SW480 (cell line): Measurements from ENCODE around the gene NAIP.
"Not testable (repeated sequence)": the region's sequence is repeated elsewhere in the genome, so short reads cannot be mapped to it uniquely, and the experiment has no call there.

Experiments used
- DNase-seq: peaks from one replicate; pipeline ENCODE4 v3.0.0-alpha.2; 2016; ENCODE audit warnings: low spot score

NAIP gene

DNA sequence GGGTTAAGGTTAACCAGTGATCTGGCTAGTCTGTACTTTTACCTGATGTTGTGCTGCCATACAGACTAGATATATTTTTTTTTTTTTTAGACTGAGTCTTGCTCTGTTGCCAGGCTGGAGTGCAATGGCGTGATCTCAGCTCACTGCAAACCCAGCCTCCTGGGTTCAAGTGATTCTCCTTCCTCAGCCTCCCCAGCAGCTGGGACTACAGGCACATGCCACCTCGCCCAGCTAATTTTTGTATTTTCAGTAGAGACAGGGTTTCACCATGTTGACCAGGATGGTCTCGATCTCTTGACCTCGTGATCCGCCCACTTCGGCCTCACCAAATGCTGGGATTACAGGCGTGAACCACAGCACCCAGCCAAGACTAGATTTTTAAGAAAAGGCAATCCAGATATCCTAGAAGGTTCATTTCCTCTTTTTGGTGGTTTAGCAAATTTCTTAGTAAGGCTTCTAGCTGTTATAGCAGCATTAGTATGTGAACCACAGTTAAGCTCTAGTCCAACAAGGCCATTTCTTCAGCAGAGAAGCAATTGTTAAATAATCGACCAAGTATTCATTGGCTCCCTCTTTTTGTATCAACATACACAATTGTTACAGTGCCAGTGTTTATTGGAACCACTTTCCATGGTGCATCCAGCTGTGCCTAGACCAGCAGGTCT is at the start of gene NAIP:
Gene NAIP, minus strand, starts transcription at position 51 of the 665 bp plus-strand sequence. CDS start 12,424 bp downstream, outside the sequence.
- DNase-seq, result not testable (repeated sequence)

DNA sequence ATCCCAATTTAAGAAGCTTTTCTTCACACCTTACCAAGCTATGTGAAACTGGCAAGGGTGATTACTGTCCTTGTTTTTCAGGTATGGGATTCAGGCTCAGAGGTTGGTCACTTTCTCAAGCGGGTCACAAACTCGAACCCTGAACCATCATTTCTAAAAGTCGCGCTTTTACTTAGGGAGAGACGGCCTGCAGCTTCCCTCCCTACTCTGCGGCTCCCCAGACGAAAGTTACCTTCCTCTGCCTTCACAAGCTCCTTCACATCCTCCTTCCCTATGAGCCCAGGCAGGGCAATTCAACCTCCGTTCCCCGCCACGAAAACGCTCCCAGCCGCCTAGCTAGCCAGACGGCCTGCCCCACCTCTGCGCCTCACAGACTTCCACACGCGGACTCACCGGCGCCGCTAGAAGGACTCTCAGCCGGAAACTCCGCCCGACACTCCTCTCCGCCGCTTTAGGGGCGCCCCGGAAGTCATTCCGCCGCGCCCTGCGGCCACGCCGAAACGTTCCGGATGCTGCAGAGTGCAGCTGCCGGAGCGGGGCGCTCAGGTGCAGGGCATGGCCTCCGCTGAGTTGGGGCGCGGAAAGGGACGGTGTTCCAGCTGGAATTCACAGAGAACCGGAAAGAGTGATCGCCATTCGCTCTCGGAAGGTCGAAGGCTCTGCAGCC is 42.3 kb upstream of the NAIP start, which contains the start of gene GTF2H2:
Gene GTF2H2, minus strand, starts transcription at position 415 of the 667 bp plus-strand sequence. CDS start 4,913 bp downstream, outside the sequence.
- DNase-seq, result not testable (repeated sequence)

DNA sequence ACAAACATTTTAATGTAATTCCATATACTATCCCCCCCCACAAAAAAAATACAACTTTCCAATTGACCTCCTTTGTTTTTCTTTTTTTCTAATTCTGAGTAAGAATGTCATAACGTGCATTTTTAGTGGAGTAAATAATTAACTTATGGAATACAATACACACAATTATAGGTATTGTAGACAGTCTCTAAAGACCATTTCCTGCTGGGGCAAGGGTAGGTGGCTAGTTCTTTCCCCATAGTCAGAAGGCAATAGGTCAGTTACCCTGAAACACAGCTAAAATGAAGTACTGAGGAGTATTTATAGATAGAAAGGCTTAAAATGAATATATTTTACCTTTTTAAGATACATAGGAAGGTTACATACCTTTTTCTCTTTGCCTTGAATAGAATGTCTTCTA is 36.2 kb upstream of the NAIP start:
- DNase-seq, result not testable (repeated sequence)

- DNase-seq, result not testable (repeated sequence)
Observed at GRCh38 chr5:71059426-71059825, 34.3 kb upstream of the NAIP start.

- not testable (repeated sequence) for DNase-seq
Observed at GRCh38 chr5:71044808-71045207, 19.7 kb upstream of the NAIP start.

DNA sequence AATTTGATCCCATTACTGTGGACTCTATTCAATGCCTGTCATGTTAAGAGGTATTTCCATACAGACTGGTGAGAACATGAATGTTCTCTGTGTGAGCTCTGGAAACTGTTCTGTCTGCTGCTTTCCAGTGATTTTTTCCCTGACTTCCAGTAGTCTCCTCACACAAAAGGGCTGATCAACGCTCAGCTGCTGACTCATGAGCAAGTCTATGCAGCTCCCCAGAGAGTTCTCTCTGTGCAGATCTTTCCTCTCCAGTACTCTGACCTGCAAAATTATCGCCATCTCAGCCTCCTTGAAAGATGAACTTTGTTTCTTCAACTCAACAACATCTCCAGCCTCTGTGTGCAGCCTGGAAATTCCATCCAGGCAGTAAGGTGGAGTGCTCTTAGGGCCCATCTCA is 19.0 kb upstream of the NAIP start:
- not testable (repeated sequence) for DNase-seq

GRCh38 chr5:71031046-71031776 is 6.1 kb upstream of the NAIP start:
- DNase-seq, result not testable (repeated sequence)

DNA sequence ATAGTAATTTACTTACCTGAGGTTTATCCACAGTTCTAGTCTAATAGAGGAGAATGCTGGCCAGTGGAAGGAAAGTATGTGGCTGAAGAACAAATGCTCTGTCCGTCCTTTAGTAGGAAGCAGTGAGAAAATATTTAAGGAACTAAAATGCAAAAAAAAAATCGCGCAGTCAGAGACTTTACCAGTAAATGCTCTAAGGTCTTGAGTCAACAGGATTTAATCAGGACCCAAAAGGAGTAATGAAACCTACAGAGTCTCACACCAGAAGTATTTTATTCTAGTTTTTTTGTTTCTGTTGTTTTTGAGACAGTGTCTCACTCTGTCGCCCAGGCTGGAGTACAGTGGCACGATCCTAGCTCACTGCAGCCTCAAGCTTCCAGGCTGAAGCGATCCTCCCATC is 4.5 kb downstream of the NAIP start:
- not testable (repeated sequence) for DNase-seq

DNA sequence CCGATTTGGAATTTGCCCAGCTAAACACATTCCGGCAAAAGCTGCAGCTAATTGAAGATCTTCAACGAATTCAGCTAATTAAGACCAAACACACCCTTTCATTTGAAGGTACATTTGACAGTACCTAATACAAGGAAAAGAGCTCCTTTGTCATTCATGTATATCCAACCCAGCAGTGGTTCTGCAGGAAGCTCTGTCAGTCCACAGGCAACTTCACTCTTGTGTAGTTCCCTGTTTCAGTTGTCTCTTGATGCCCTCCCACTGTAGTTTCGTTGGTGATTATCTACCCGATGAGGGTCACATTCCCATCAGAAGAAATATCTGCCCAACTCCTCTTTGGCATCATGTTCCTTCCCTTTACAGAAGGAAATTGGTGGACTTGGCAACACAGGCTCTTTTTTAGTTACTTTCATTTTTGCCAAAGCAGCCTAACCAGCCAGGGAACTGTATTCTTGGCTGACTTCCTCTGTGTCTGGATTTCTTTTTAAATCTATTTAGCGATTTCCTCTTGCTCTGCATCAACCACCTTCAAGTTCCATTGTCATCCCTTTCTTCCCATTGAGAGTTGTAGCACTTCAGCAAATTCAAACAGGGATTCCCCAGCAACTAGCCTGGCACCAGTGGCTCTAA is 6.6 kb downstream of the NAIP start:
- DNase-seq, result not testable (repeated sequence)

- DNase-seq, result no peak
Observed at GRCh38 chr5:71014176-71014575, 11.0 kb downstream of the NAIP start.

GRCh38 chr5:71013575-71013974 is 11.6 kb downstream of the NAIP start:
- DNase-seq, result no peak

GRCh38 chr5:71011194-71011792 is 13.8 kb downstream of the NAIP start:
- DNase-seq, result no peak

GRCh38 chr5:71006983-71007382 is 18.2 kb downstream of the NAIP start:
- DNase-seq, result not testable (repeated sequence)

- DNase-seq, result not testable (repeated sequence)
Observed at GRCh38 chr5:70984882-70985281, 40.3 kb downstream of the NAIP start.

DNA sequence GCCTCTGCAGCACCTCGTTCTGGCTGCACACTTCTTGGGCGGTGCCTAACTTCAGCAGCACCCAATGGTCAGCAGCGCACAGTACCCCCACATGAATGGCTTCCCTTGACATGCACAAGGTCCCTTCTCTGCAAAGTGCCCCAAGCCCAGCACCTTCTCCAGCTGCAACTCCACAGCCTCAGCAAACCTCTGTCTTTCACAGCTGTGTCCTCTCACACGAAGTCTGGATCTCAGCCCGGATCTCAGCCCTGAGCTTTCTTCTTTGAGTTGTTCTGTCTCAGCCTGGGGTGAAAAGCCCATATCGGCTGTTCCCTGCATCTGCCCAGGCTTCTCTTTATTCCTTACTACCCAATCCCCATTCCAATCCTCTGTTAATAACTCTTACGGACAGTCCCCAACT is 57.9 kb downstream of the NAIP start:
- DNase-seq, result not testable (repeated sequence)

DNA sequence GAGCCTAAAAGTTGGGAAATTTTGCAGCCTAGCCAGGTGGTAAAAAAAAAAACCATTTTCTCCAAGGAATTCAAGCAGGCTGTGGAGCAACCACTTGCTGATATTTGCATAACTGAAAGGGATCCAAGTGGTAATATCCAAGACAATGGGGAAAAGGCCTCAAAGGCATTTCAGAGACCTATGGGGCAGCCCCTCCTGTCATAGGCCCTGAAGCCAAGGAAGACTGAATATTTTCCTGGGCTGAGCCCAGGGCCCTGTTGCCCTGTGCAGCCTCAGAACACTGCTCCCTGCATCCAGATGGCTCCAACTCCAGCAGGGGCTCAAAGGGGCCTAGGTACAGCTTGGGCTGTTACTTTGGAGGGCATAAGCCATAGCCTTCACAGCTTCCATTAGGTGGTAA is 60.6 kb downstream of the NAIP start:
- DNase-seq, result not testable (repeated sequence)

- DNase-seq, result not testable (repeated sequence)
Observed at GRCh38 chr5:70953068-70953467, 72.1 kb downstream of the NAIP start.

DNA sequence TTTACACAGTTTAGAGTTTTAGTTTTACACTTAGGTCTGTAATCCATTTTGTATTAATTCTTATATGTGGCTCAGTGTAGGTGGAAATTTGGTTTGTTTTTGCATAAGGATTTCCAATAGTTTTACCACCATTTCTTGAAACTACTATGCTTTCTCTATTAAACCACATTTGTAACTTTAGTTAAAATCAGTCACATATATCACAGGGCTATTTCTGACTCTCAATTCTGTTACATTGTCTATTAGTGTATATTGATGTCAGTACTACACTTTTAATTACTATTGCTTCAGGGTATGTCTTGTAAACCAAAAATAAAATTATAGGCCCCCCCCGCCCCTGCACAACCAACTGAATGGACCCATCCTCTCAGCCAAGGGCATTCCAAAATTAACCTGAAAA is 92.6 kb downstream of the NAIP start:
- not testable (repeated sequence) for DNase-seq

DNA sequence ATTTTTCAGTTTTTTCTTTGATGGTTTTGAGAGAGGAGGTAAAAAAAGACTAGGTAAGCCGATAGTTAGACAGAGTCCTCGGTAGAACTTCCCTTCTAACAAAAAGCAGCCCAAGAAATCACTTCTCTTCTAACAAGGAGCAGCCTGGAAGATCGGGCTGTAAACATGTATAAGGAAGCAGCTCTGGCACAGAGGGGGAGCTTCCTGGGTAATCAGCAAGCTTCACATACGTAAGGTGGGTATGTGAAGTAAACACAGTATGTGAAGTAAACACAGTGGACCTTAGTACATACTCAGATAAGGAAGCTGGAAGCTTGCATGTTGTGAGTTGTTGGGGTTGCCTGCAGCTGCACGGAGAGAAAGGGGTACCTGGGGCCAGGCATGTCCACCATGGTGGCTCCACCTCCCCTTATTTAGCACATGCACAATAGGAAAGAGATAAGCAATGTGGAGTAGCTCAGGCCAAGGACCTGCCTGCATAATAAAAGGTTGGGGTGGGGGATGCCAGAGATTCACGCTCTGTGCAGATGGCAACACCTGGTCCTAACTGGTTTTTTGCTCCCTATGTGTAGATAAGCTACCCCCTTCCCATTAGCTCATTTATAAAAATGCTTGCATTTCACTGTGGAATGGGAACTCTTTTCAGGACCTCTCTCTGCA is 93.3 kb downstream of the NAIP start:
- not testable (repeated sequence) for DNase-seq

DNA sequence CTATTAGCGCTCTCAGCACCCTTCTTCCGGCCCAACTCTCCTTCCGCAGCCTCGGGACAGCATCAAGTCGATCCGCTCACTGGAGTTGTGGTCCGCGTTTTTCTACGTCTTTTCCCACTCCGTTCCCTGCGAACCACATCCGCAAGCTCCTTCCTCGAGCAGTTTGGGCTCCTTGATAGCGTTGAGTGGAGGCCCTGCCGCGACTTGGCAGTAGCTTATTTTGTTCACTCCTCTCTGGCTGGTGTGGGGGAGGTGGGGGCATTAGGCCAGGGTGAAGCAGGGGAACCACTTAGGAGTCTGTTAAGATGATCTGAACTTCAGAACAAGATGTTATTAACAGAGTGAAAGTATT is 100.0 kb downstream of the NAIP start:
- not testable (repeated sequence) for DNase-seq
